IMR-90 (cell line): ENCODE measurements around the gene CHST14. TPM values are rescaled to one million over a fixed set of nuclear protein-coding genes. Genes with fewer than 3 reads are reported as not detected.

Source experiments
- ATAC-seq: fragments of 200-7000 bp; cut with Tn5 transposase; 2 replicates; pipeline ENCODE4 v1.9.1; 2020; ENCODE audit warnings: low read depth, mild to moderate bottlenecking, moderate library complexity
- BruUV-seq: library from RNA; stranded (reverse); fragments of 400-500 nt; replicated peaks from 2 replicates; lab custom pipeline; 2021; lab: Mats Ljungman, UMichigan
- CTCF ChIA-PET: fragments of 300-600 bp; formaldehyde crosslinking; extraction: SDS; loops from one replicate; lab custom pipeline; 2021; ENCODE audit warnings: antibody characterized with exemption; lab: Yijun Ruan, JAX
- POLR2A ChIA-PET: fragments of 300-600 bp; sonication (Branson Sonifier 250); formaldehyde crosslinking; loops from one replicate; lab custom pipeline; 2022; ENCODE audit warnings: antibody characterized with exemption; ENCODE audit not compliant: unreplicated experiment; lab: Charles Lee
- DNase-seq: peaks from one replicate; pipeline ENCODE4 v3.0.0; 2013
- H2AFZ ChIP-seq: replicated peaks from 2 replicates; pipeline ENCODE3; 2013; ENCODE audit warnings: low read length, mild to moderate bottlenecking; ENCODE audit not compliant: poor library complexity
- H2AK5ac ChIP-seq: 2 replicates; pipeline ENCODE4 v1.6.1; 2013; ENCODE audit warnings: low read depth, low read length, inconsistent platforms
- H2AK9ac ChIP-seq: replicated peaks from 2 replicates; pipeline ENCODE3; 2013; ENCODE audit warnings: mild to moderate bottlenecking, low read depth, low read length, moderate library complexity; ENCODE audit not compliant: poor library complexity
- H2BK120ac ChIP-seq: 2 replicates; pipeline ENCODE4 v1.6.1; 2013; ENCODE audit warnings: low read depth, low read length, inconsistent platforms
- H2BK15ac ChIP-seq: 3 replicates; pipeline ENCODE4 v1.6.1; 2013; ENCODE audit warnings: low read depth, low read length, inconsistent platforms
- H2BK20ac ChIP-seq: 2 replicates; pipeline ENCODE4 v1.6.1; 2013; ENCODE audit warnings: low read depth, mild to moderate bottlenecking, inconsistent platforms, low read length, moderate library complexity
- H2BK5ac ChIP-seq: 2 replicates; pipeline ENCODE4 v1.6.1; 2013; ENCODE audit warnings: mild to moderate bottlenecking, low read depth, low read length, inconsistent platforms; ENCODE audit not compliant: poor library complexity, severe bottlenecking
- H3K14ac ChIP-seq: replicated peaks from 2 replicates; pipeline ENCODE4 v1.6.1; 2013; ENCODE audit warnings: low read depth, low read length, inconsistent platforms
- H3K18ac ChIP-seq: 2 replicates; pipeline ENCODE4 v1.6.1; 2013; ENCODE audit warnings: low read depth, low read length, control low read depth
- H3K23ac ChIP-seq: 2 replicates; pipeline ENCODE4 v1.6.1; 2013; ENCODE audit warnings: low read depth, low read length, inconsistent platforms
- H3K27ac ChIP-seq: 2 replicates; pipeline ENCODE4 v1.5.1; 2013; ENCODE audit warnings: mild to moderate bottlenecking, control low read depth, low read length; ENCODE audit not compliant: insufficient read depth
- H3K27me3 ChIP-seq: 2 replicates; pipeline ENCODE4 v1.6.1; 2013; ENCODE audit warnings: low read length; ENCODE audit not compliant: control insufficient read depth, insufficient read depth
- H3K36me3 ChIP-seq: 2 replicates; pipeline ENCODE4 v1.6.1; 2013; ENCODE audit warnings: low read length, mixed read lengths; ENCODE audit not compliant: control insufficient read depth, insufficient read depth
- H3K4ac ChIP-seq: 2 replicates; pipeline ENCODE4 v1.6.1; 2013; ENCODE audit warnings: low read depth, low read length, inconsistent platforms
- H3K4me1 ChIP-seq: 2 replicates; pipeline ENCODE4 v1.6.1; 2013; ENCODE audit warnings: low read length, mixed read lengths; ENCODE audit not compliant: control insufficient read depth, insufficient read depth
- H3K4me2 ChIP-seq: 2 replicates; pipeline ENCODE4 v1.6.1; 2013; ENCODE audit warnings: low read depth, mild to moderate bottlenecking, control low read depth, low read length, moderate library complexity
- H3K4me3 ChIP-seq: 2 replicates; pipeline ENCODE4 v1.5.1; 2013; ENCODE audit warnings: low read depth, mild to moderate bottlenecking, control low read depth, low read length, moderate library complexity; ENCODE audit not compliant: insufficient read depth
- H3K56ac ChIP-seq: 2 replicates; pipeline ENCODE4 v1.6.1; 2013; ENCODE audit warnings: low read length, inconsistent platforms; ENCODE audit not compliant: insufficient read depth; ENCODE audit errors: extremely low read depth
- H3K79me1 ChIP-seq, 2 experiments: 2 replicates each; pipeline ENCODE4 v1.6.1; 2013; ENCODE audit warnings: low read length in 2 of 2, inconsistent platforms in 1 of 2, low read depth in 1 of 2
- H3K9ac ChIP-seq: 2 replicates; pipeline ENCODE4 v1.6.1; 2013; ENCODE audit warnings: low read depth, low read length, control low read depth
- H3K9me1 ChIP-seq: 2 replicates; pipeline ENCODE4 v1.6.1; 2013; ENCODE audit warnings: low read length, inconsistent platforms; ENCODE audit not compliant: insufficient read depth
- H3K9me3 ChIP-seq: 2 replicates; pipeline ENCODE4 v1.6.1; 2013; ENCODE audit warnings: low read length; ENCODE audit not compliant: control insufficient read depth, insufficient read depth
- H4K20me1 ChIP-seq: 2 replicates; pipeline ENCODE4 v1.6.1; 2013; ENCODE audit warnings: low read length, inconsistent platforms; ENCODE audit not compliant: insufficient read depth
- H4K5ac ChIP-seq: 2 replicates; pipeline ENCODE4 v1.6.1; 2013; ENCODE audit warnings: mild to moderate bottlenecking, low read depth, low read length, control low read depth
- H4K8ac ChIP-seq, 2 experiments: 2 replicates each; pipeline ENCODE4 v1.6.1; 2013; ENCODE audit warnings: low read depth in 2 of 2, low read length in 2 of 2, control low read depth in 1 of 2, inconsistent platforms in 1 of 2
- H4K91ac ChIP-seq: 2 replicates; pipeline ENCODE4 v1.6.1; 2013; ENCODE audit warnings: low read depth, low read length, inconsistent platforms; ENCODE audit not compliant: insufficient read depth
- CEBPB ChIP-seq: IDR thresholded peaks from 2 replicates; pipeline ENCODE4 v1.6.1; 2012; ENCODE audit warnings: low read depth, low read length, improper control_type of control experiment
- CTCF ChIP-seq: conservative IDR thresholded peaks from 2 replicates; pipeline ENCODE4 v1.5.1; 2012; ENCODE audit warnings: mild to moderate bottlenecking, low read depth, low read length, improper control_type of control experiment
- FOS ChIP-seq: fragments of 150-350 bp; IDR thresholded peaks from 2 replicates; pipeline ENCODE4 v1.6.1; 2016; ENCODE audit warnings: low read depth, low read length
- MAFK ChIP-seq: IDR thresholded peaks from 2 replicates; pipeline ENCODE4 v1.6.1; 2012; ENCODE audit warnings: low read depth, low read length, improper control_type of control experiment
- NFE2L2 ChIP-seq: fragments of 150-350 bp; IDR thresholded peaks from 2 replicates; pipeline ENCODE4 v1.6.1; 2016; ENCODE audit warnings: low read depth, mild to moderate bottlenecking, low read length
- RAD21 ChIP-seq: IDR thresholded peaks from 2 replicates; pipeline ENCODE4 v1.6.1; 2012; ENCODE audit warnings: low read length, improper control_type of control experiment
- SMC3 ChIP-seq: fragments of 150-350 bp; IDR thresholded peaks from 2 replicates; pipeline ENCODE4 v1.6.1; 2016; ENCODE audit warnings: low read depth, mild to moderate bottlenecking, antibody characterized with exemption, low read length, moderate library complexity
- WGBS, 2 experiments: methylation state at CpG; one replicate each; pipeline versions ENCODE4 v1.1.5 to v1.1.7; 2013; ENCODE audit warnings: missing lambda C conversion rate in 2 of 2; ENCODE audit not compliant: insufficient read length in 1 of 2; ENCODE audit errors: extremely low coverage in 2 of 2; 5-methylcytosine and 5-hydroxymethylcytosine counted together
- dilution Hi-C: fragments of 300-500 bp; cut with HindIII; formaldehyde crosslinking; loops from one replicate; pipeline ENCODE4 v1.14.3; 2018; ENCODE audit warnings: low sequenced_read_pairs; ENCODE audit not compliant: unreplicated experiment
- in situ Hi-C: fragments of 300-500 bp; cut with MboI; formaldehyde crosslinking; loops from 3 replicates; pipeline ENCODE4 v1.14.3; 2019; ENCODE audit warnings: low sequenced_read_pairs, inconsistent platforms, mixed read lengths
- intact Hi-C: fragments of 100-400 bp; cut with micrococcal nuclease; formaldehyde crosslinking; loops from 2 replicates; pipeline ENCODE4 v1.10.0; 2022
- polyA plus RNA-seq, 3 experiments: library from polyadenylated mRNA; depleted of rRNA; stranded (reverse); fragments of >200 nt; gene quantifications; 2 replicates each; pipeline ENCODE4 v1.2.3, GENCODE V29; 2012; ENCODE audit warnings: low replicate concordance in 1 of 3
- total RNA-seq: library from RNA; depleted of rRNA; stranded (reverse); fragments of >200 nt; gene quantifications from 2 replicates; pipeline ENCODE4 v1.2.3, GENCODE V29; 2012

The CHST14 gene
- total and polyA plus RNA-seq, 2 of the 4 experiments (the other 2 are of a cell fraction), result 3.8 to 19.5 TPM

GRCh38 chr15:40498418-40498817 lies 27.6 kb downstream of the CHST14 start:
- H3K36me3 ChIP-seq, result no peaks in the 10 kb centered on the region
- ChIA-PET CTCF (no interaction called here), POLR2A (no interaction called here)
- no peaks in the 10 kb centered on the region for H3K4me1 ChIP-seq
- no peak overlapping the region for H3K14ac ChIP-seq
- no peak overlapping the region for H4K91ac ChIP-seq
- no peak overlapping the region for H3K23ac ChIP-seq
- no peak overlapping the region for H3K4me3 ChIP-seq
- peaks cover 42% of the 10 kb centered on the region for H3K27me3 ChIP-seq
- ATAC-seq, result peak; percentile 82
- H3K56ac ChIP-seq, result no peak overlapping the region
- H3K9me1 ChIP-seq, result peaks cover 7% of the 10 kb centered on the region
- no TSS peak for BruUV-seq
- no peak overlapping the region for H2BK120ac ChIP-seq
- in situ Hi-C loops, result no loop called here
- H4K8ac ChIP-seq, result no peak overlapping the region
- no peak overlapping the region for H2AFZ ChIP-seq
- H3K4me2 ChIP-seq, result no peak overlapping the region
- DNase-seq, result peak; percentile 85
- H4K5ac ChIP-seq, result no peak overlapping the region
- no peak overlapping the region for H3K18ac ChIP-seq
- peaks cover 8% of the 10 kb centered on the region; the same call in 1 of the 2 replicates for H4K20me1 ChIP-seq
- no peak overlapping the region for H2BK20ac ChIP-seq
- H3K4ac ChIP-seq, result no peak overlapping the region
- peak overlapping the region; percentile 63 for H2AK9ac ChIP-seq
- no peak overlapping the region for H3K27ac ChIP-seq
- no peak overlapping the region for H2BK5ac ChIP-seq
- no peak for TF ChIP-seq RAD21
- TF ChIP-seq NFE2L2, result no peak
- TF ChIP-seq MAFK, result peak; percentile 6; the same call in 1 of the 2 replicates
- TF ChIP-seq CTCF, result no peak
- 0 out of 2 replicates have a peak, but pooled peaks have one; percentile 30 for TF ChIP-seq FOS
- TF ChIP-seq SMC3, result no peak
- TF ChIP-seq CEBPB, result no peak
- H3K9ac ChIP-seq, result no peak overlapping the region
- no peaks in the 10 kb centered on the region for H3K9me3 ChIP-seq
- no CpG with 5 or more reads among the region's 5 CpGs for WGBS, 2 experiments
- intact Hi-C loops, result no loop called here
- dilution Hi-C loops, result no loop called here
- no peaks in the 10 kb centered on the region for H3K79me1 ChIP-seq
- no peak overlapping the region for H2AK5ac ChIP-seq
- no peak overlapping the region for H2BK15ac ChIP-seq
